Endodermal cell (in vitro differentiated cells): ENCODE measurements around the gene POMP. TPM values are rescaled to one million over a fixed set of nuclear protein-coding genes. Genes with fewer than 3 reads are reported as not detected.

Experiments used
- DNase-seq: peaks from one replicate; pipeline ENCODE4 v3.0.0-alpha.2; 2017
- H3K27ac ChIP-seq: 2 replicates; pipeline ENCODE4 v1.5.1; 2013; ENCODE audit warnings: mild to moderate bottlenecking, low read depth, low read length, moderate library complexity
- H3K27me3 ChIP-seq: 2 replicates; pipeline ENCODE4 v1.6.1; 2013; ENCODE audit warnings: mild to moderate bottlenecking, low read length, moderate library complexity; ENCODE audit not compliant: insufficient read depth, control insufficient read depth, poor library complexity, severe bottlenecking
- H3K36me3 ChIP-seq: 2 replicates; pipeline ENCODE4 v1.7.0; 2013; ENCODE audit warnings: mild to moderate bottlenecking, low read length, moderate library complexity; ENCODE audit not compliant: control insufficient read depth, insufficient read depth
- H3K4me1 ChIP-seq: one replicate; pipeline ENCODE4 v1.7.0; 2013; ENCODE audit warnings: low read length; ENCODE audit not compliant: control insufficient read depth, insufficient read depth
- H3K4me3 ChIP-seq: 2 replicates; pipeline ENCODE4 v1.5.1; 2013; ENCODE audit warnings: mild to moderate bottlenecking, low read length, moderate library complexity
- H3K9ac ChIP-seq: 2 replicates; pipeline ENCODE4 v1.6.1; 2013; ENCODE audit warnings: mild to moderate bottlenecking, low read length, moderate library complexity; ENCODE audit not compliant: poor library complexity, severe bottlenecking; ENCODE audit errors: extremely low read depth
- H3K9me3 ChIP-seq: 2 replicates; pipeline ENCODE4 v1.6.1; 2013; ENCODE audit warnings: mild to moderate bottlenecking, low read length, moderate library complexity; ENCODE audit not compliant: control insufficient read depth
- H3K27ac Mint-ChIP-seq: 2 replicates; pipeline ENCODE4 v1.8.0; 2020; ENCODE audit warnings: mixed read lengths
- H3K27me3 Mint-ChIP-seq: 2 replicates; pipeline ENCODE4 v1.8.0; 2021; ENCODE audit warnings: mild to moderate bottlenecking, mixed read lengths; ENCODE audit not compliant: insufficient read depth
- H3K36me3 Mint-ChIP-seq: 2 replicates; pipeline ENCODE4 v1.8.0; 2020; ENCODE audit warnings: low read depth, mixed read lengths
- H3K4me1 Mint-ChIP-seq: 2 replicates; pipeline ENCODE4 v1.8.0; 2020; ENCODE audit warnings: mixed read lengths
- H3K4me3 Mint-ChIP-seq: 2 replicates; pipeline ENCODE4 v1.8.0; 2020; ENCODE audit warnings: mild to moderate bottlenecking, moderate library complexity, mixed read lengths
- H3K9me3 Mint-ChIP-seq: 2 replicates; pipeline ENCODE4 v1.8.0; 2020; ENCODE audit warnings: mild to moderate bottlenecking, mixed read lengths
- CTCF ChIP-seq: fragments of 200-600 bp; sonication (generic); conservative IDR thresholded peaks from 2 replicates; pipeline ENCODE4 v1.5.0; 2021; ENCODE audit warnings: antibody characterized with exemption, mild to moderate bottlenecking
- WGBS, 2 experiments: methylation state at CpG; one replicate each; pipeline versions ENCODE4 v1.1.5 to v1.1.7; 2013; ENCODE audit warnings: missing lambda C conversion rate in 2 of 2, mixed read lengths in 1 of 2; ENCODE audit not compliant: insufficient coverage in 1 of 2, insufficient read length in 1 of 2; 5-methylcytosine and 5-hydroxymethylcytosine counted together
- total RNA-seq, 2 donors: library from RNA; stranded (reverse); fragmentation: NEBNext Ultra II Directional in 1 of 2; extraction: Animal tissue kit (Norgen Biotek cat#: 25700) in 1 of 2; gene quantifications; 2 replicates in 1 of 2; 3 replicates in 1 of 2; pipeline ENCODE4 v1.2.1, GENCODE V29; 2021

Gene POMP
- total RNA-seq, 2 donors from 2014 or later, result 88.8 to 95.4 TPM

GRCh38 chr13:28615916-28616446, 42.9 kb upstream of the POMP start:
- peaks cover 5% of the 10 kb centered on the region for H3K4me1 ChIP-seq
- H3K9me3 Mint-ChIP-seq, result no peaks in the 10 kb centered on the region

GRCh38 chr13:28618230-28618994, 40.5 kb upstream of the POMP start:
- DNase-seq, result no peak
- H3K27me3 ChIP-seq, result no peaks in the 10 kb centered on the region
- no peak overlapping the region for H3K27ac ChIP-seq
- H3K4me3 ChIP-seq, result no peak overlapping the region
- H3K9me3 Mint-ChIP-seq, result no peaks in the 10 kb centered on the region
- H3K27ac Mint-ChIP-seq, result no peak overlapping the region
- peaks cover 15% of the 10 kb centered on the region for H3K27me3 Mint-ChIP-seq
- no peaks in the 10 kb centered on the region for H3K9me3 ChIP-seq
- H3K36me3 ChIP-seq, result no peaks in the 10 kb centered on the region
- 91% methylated on average over 17 to 31 of the region's 31 CpGs for WGBS, 2 experiments
- no peaks in the 10 kb centered on the region for H3K4me1 ChIP-seq
- H3K9ac ChIP-seq, result no peak overlapping the region
- no peaks in the 10 kb centered on the region for H3K36me3 Mint-ChIP-seq
- H3K4me3 Mint-ChIP-seq, result no peak overlapping the region
- TF ChIP-seq CTCF, result no peak
- peaks cover 3% of the 10 kb centered on the region for H3K4me1 Mint-ChIP-seq

More at GRCh38 chr13:28615916-28616446, 42.9 kb upstream of the POMP start:
- Histone ChIP-seq H3K36me3 (no peaks in the 10 kb centered on the region), H3K9me3 (no peaks in the 10 kb centered on the region), H3K4me3 (no peak overlapping the region), H3K27me3 (no peaks in the 10 kb centered on the region), H3K27ac (no peak overlapping the region), H3K9ac (no peak overlapping the region)
- Mint-ChIP-seq H3K4me1 (peaks cover 16% of the 10 kb centered on the region), H3K4me3 (no peak overlapping the region), H3K27me3 (peaks cover 11% of the 10 kb centered on the region), H3K27ac (no peak overlapping the region), H3K36me3 (no peaks in the 10 kb centered on the region)
- TF ChIP-seq CTCF, result no peak
- WGBS, 2 experiments, result 100% methylated on average over 2 of the region's 2 CpGs
- no peak for DNase-seq

- Histone ChIP-seq H3K9ac (no peak overlapping the region), H3K27me3 (no peaks in the 10 kb centered on the region), H3K4me3 (no peak overlapping the region), H3K9me3 (no peaks in the 10 kb centered on the region), H3K4me1 (peaks cover 4% of the 10 kb centered on the region), H3K36me3 (no peaks in the 10 kb centered on the region), H3K27ac (no peak overlapping the region)
- no peaks in the 10 kb centered on the region for H3K36me3 Mint-ChIP-seq
- TF ChIP-seq CTCF, result no peak
- 95% methylated on average over 5 to 8 of the region's 8 CpGs for WGBS, 2 experiments
- peaks cover 15% of the 10 kb centered on the region for H3K27me3 Mint-ChIP-seq
- no peak for DNase-seq
- H3K4me1 Mint-ChIP-seq, result peaks cover 15% of the 10 kb centered on the region
- H3K27ac Mint-ChIP-seq, result no peak overlapping the region
- H3K9me3 Mint-ChIP-seq, result no peaks in the 10 kb centered on the region
- H3K4me3 Mint-ChIP-seq, result no peak overlapping the region
These were observed 38.7 kb upstream of the POMP start for GRCh38 chr13:28620011-28620830.
